Activated CD4-positive, alpha-beta T cell treated with anti-CD3 and anti-CD28 coated beads for 24 hours (primary cell): Measurements from ENCODE around the gene GALNT11.

Experiments used
- DNase-seq, 2 donors: peaks; one replicate each; pipeline ENCODE4 v3.0.0-alpha.2; 2020; ENCODE audit warnings: low read depth in 2 of 2

GALNT11 gene

GRCh38 chr7:152148706-152149105, 123.2 kb downstream of the GALNT11 start:
- DNase-seq: no peak

DNA sequence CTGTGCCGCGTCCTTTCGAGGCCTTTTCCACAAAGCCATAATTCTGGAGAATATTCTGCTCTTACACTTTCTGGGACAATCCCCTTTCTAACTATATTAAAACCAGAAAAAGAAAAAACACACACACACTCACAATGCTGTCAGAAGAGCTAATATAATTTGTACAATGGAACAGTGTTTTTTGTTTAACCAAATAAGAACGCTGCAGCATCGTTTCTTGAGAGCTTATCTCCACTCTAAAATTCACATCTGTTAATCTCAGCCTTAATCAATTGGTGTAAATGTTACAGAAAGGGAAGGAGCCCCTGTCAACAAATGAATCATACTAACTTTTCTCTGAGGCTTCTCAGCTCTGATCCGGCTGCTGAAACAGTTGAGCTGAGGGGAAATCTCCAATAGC, 123.9 kb downstream of the GALNT11 start:
- no peak for DNase-seq

DNA sequence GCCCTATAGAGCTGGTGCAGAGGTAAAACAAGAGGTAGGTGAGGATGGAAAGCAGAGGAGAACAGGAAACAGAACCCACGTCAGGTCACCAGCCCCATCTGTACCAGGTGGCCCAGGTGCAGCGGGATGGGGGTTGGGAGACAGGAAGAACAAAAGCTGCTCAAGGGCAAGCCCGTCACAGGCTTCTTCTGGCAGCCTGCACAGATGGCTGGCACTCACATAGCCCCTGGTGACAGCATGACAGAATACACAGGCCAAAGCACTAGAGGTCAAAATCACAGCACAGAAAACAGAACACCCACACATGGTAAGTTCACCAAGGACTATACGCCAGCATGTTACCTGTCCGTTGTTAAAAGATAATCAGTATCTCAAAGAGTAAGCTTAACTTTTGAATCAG, 126.8 kb downstream of the GALNT11 start:
- DNase-seq: no peak

DNA sequence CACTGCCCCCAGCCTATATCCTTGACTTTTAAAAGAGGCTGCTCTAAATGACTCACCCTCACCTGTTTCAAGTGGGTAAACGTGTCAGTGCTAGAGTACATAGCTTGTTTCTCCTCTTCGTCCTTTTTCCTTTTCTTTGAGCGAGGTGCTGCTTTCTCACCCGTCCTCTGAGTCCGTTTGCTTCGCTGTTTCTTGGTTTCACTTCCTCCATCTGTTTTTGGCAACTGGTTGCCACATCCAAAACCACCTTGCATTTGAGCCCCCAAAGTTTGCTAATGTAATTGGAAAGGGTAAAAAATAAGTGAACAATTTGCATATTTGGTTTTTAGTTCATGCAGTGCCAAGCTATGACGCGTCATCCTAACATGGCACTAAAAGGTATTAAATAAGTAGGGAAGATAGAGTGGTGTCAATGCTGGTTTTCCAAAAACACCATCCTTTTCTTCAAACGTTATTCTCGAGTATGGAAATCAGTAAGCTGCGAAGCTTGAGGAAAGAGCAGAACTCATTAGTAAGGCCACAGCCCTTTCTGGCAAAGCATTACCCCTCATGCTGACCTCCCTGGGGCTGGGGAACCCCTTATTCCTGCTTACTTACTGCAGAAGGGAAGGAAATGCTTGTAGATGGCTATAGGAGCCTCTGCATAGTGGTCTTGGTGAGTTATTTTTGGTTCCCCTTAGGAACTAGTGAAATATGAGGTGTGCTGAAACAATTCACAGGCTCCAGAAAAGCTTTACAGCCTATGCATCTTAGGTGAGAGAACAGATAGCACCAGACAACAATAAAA, 133.5 kb downstream of the GALNT11 start:
- no peak for DNase-seq

GRCh38 chr7:152161171-152161570, 135.7 kb downstream of the GALNT11 start:
- DNase-seq: no peak

- DNase-seq: no peak
These were observed 136.8 kb downstream of the GALNT11 start for GRCh38 chr7:152162287-152162686.
